Liver (tissue), 9 donors: ENCODE measurements around the gene ACSL3. TPM values are rescaled to one million over a fixed set of nuclear protein-coding genes. Genes with fewer than 3 reads are reported as not detected.

Source experiments
- DNase-seq: peaks from one replicate; pipeline ENCODE4 v3.0.0-alpha.2; 2017; ENCODE audit warnings: low spot score
- H3K27ac ChIP-seq, 2 donors: one replicate each; pipeline ENCODE4 v1.7.0; 2013; ENCODE audit warnings: inconsistent platforms in 2 of 2, low read length in 2 of 2, control low read depth in 1 of 2, low read depth in 1 of 2, mild to moderate bottlenecking in 1 of 2
- H3K27me3 ChIP-seq, 4 donors: one replicate each; pipeline versions ENCODE4 v1.6.1 to v1.7.0; 2013; ENCODE audit warnings: low read length in 3 of 4, inconsistent platforms in 1 of 4, mild to moderate bottlenecking in 1 of 4, moderate library complexity in 1 of 4; ENCODE audit not compliant: control insufficient read depth in 4 of 4, insufficient read depth in 4 of 4
- H3K36me3 ChIP-seq, 4 donors: one replicate each; pipeline versions ENCODE4 v1.6.1 to v1.7.0; 2013; ENCODE audit warnings: low read length in 3 of 4, mild to moderate bottlenecking in 3 of 4, low read depth in 1 of 4, moderate library complexity in 1 of 4; ENCODE audit not compliant: control insufficient read depth in 4 of 4, insufficient read depth in 3 of 4
- H3K4me1 ChIP-seq, 4 donors: one replicate each; pipeline versions ENCODE4 v1.6.1 to v1.7.0; 2013; ENCODE audit warnings: low read length in 3 of 4, mild to moderate bottlenecking in 3 of 4, moderate library complexity in 1 of 4; ENCODE audit not compliant: control insufficient read depth in 4 of 4, insufficient read depth in 4 of 4
- H3K4me3 ChIP-seq, 3 donors: one replicate each; pipeline versions ENCODE4 v1.6.1 to v1.7.0; 2013; ENCODE audit warnings: low read length in 3 of 3, control low read depth in 1 of 3, low read depth in 1 of 3, mild to moderate bottlenecking in 1 of 3
- H3K9ac ChIP-seq, 2 donors: one replicate each; pipeline ENCODE4 v1.7.0; 2013; ENCODE audit warnings: low read length in 2 of 2, mild to moderate bottlenecking in 2 of 2, moderate library complexity in 2 of 2, control low read depth in 1 of 2, low read depth in 1 of 2
- H3K9me3 ChIP-seq, 4 donors: one replicate each; pipeline versions ENCODE4 v1.6.1 to v1.7.0; 2013; ENCODE audit warnings: low read length in 3 of 4; ENCODE audit not compliant: control insufficient read depth in 4 of 4
- EGR1 ChIP-seq, 2 donors: IDR thresholded peaks; 2 replicates each; pipeline ENCODE4 v1.6.1; 2016 to 2018; ENCODE audit warnings: antibody characterized with exemption in 2 of 2, low read depth in 2 of 2
- FOXA2 ChIP-seq: IDR thresholded peaks from 2 replicates; pipeline ENCODE4 v1.6.1; 2016; ENCODE audit warnings: antibody characterized with exemption
- GABPA ChIP-seq, 2 donors: IDR thresholded peaks in 1 of 2; conservative IDR thresholded peaks in 1 of 2; 2 replicates each; pipeline ENCODE4 v1.6.1; 2016; ENCODE audit warnings: antibody characterized with exemption in 2 of 2, mild to moderate bottlenecking in 1 of 2, moderate library complexity in 1 of 2
- HNF4A ChIP-seq, 2 donors: conservative IDR thresholded peaks; 2 replicates each; pipeline ENCODE4 v1.6.1; 2016; ENCODE audit warnings: antibody characterized with exemption in 2 of 2, mild to moderate bottlenecking in 2 of 2
- HNF4G ChIP-seq: IDR thresholded peaks from 2 replicates; pipeline ENCODE4 v1.6.1; 2016; ENCODE audit warnings: antibody characterized with exemption
- JUND ChIP-seq, 2 donors: IDR thresholded peaks; 2 replicates each; pipeline ENCODE4 v1.6.1; 2016; ENCODE audit warnings: antibody characterized with exemption in 2 of 2
- NR2F2 ChIP-seq: IDR thresholded peaks from 2 replicates; pipeline ENCODE4 v1.6.1; 2016; ENCODE audit warnings: antibody characterized with exemption
- RXRA ChIP-seq, 2 donors: IDR thresholded peaks; 2 replicates each; pipeline ENCODE4 v1.6.1; 2017 to 2018; ENCODE audit warnings: antibody characterized with exemption in 2 of 2, mild to moderate bottlenecking in 1 of 2
- TAF1 ChIP-seq: conservative IDR thresholded peaks from 2 replicates; pipeline ENCODE4 v1.6.1; 2016; ENCODE audit warnings: antibody characterized with exemption, mild to moderate bottlenecking
- WGBS: extraction: QIAGEN DNeasy Blood & Tissue Kit; methylation state at CpG from one replicate; pipeline ENCODE4 v1.1.7; 2013; 5-methylcytosine and 5-hydroxymethylcytosine counted together
- polyA plus RNA-seq, 2 donors: library from polyadenylated mRNA; stranded (reverse) in 1 of 2; unstranded in 1 of 2; fragments of 200-250 nt in 1 of 2; fragments of >200 nt in 1 of 2; fragmentation: Nextera tagmentation in 1 of 2; extraction: Ambion mirVana in 1 of 2; gene quantifications; one replicate each; pipeline versions ENCODE4 v1.2.1 to v1.2.3, GENCODE V29; 2013 to 2015
- total RNA-seq, 2 donors: library from RNA; depleted of rRNA; stranded (reverse); fragments of >200 nt; gene quantifications; one replicate each; pipeline ENCODE4 v1.2.3, GENCODE V29; 2014
- TF ChIP-seq, protein P1 (sequence below): IDR thresholded peaks from 2 replicates; pipeline ENCODE4 v1.6.1; 2016; ENCODE audit warnings: antibody characterized with exemption, mild to moderate bottlenecking
- TF ChIP-seq, protein P2 (sequence below): IDR thresholded peaks from 2 replicates; pipeline ENCODE4 v1.6.1; 2016; ENCODE audit warnings: antibody characterized with exemption
- TF ChIP-seq, protein P3 (sequence below): fragments of 150-350 bp; IDR thresholded peaks from 2 replicates; pipeline ENCODE4 v1.5.1; 2017; ENCODE audit warnings: improper control_type of control experiment, low read depth, low read length; ENCODE audit not compliant: missing input control
- donor health status: healthy.
- donor health status: healthy.
- donor health status: healthy.
- donor health status: healthy.
- donor health status: healthy.

The ACSL3 gene
- total and polyA plus RNA-seq, 4 donors = 22.2 to 66.6 (median 43.3) TPM

DNA sequence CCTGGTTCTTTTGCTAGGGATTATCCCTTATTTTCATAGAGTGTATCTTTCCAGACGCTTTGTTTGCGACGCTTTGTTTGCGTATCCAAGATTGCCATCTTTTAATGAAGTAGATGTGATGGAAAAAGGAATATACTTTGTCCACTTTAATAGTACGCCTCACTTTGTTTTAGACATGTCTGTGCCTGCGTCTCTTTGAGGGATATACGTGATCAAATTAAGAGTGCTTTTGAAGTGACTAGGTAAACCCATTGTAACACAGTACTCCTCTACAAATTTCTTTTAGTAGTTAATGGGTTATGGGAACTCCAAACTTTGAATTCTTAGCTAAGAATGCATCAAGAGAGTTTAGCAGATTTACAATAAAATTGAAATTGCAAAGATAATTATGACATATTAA lies 27.9 kb downstream of the ACSL3 start:
- H3K4me3 ChIP-seq = no peak overlapping the region
- H3K4me1 ChIP-seq = peaks cover 6 to 33% (median 16%) of the 10 kb centered on the region in 4 donors
- TF ChIP-seq HNF4G (no peak), EGR1 (IDR thresholded peaks at IDR 0.05; ENCODE audit: low read depth in 2 of 2) (no peak), GABPA (IDR thresholded peaks at IDR 0.05 in 1 of 2, conservative IDR thresholded peaks at IDR 0.05 in 1 of 2) (no peak), FOXA2 (no peak), JUND (IDR thresholded peaks at IDR 0.05) (no peak), NR2F2 (no peak), TAF1 (no peak)
- TF ChIP-seq, protein P1, sequence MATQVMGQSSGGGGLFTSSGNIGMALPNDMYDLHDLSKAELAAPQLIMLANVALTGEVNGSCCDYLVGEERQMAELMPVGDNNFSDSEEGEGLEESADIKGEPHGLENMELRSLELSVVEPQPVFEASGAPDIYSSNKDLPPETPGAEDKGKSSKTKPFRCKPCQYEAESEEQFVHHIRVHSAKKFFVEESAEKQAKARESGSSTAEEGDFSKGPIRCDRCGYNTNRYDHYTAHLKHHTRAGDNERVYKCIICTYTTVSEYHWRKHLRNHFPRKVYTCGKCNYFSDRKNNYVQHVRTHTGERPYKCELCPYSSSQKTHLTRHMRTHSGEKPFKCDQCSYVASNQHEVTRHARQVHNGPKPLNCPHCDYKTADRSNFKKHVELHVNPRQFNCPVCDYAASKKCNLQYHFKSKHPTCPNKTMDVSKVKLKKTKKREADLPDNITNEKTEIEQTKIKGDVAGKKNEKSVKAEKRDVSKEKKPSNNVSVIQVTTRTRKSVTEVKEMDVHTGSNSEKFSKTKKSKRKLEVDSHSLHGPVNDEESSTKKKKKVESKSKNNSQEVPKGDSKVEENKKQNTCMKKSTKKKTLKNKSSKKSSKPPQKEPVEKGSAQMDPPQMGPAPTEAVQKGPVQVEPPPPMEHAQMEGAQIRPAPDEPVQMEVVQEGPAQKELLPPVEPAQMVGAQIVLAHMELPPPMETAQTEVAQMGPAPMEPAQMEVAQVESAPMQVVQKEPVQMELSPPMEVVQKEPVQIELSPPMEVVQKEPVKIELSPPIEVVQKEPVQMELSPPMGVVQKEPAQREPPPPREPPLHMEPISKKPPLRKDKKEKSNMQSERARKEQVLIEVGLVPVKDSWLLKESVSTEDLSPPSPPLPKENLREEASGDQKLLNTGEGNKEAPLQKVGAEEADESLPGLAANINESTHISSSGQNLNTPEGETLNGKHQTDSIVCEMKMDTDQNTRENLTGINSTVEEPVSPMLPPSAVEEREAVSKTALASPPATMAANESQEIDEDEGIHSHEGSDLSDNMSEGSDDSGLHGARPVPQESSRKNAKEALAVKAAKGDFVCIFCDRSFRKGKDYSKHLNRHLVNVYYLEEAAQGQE = no peak
- TF ChIP-seq, protein P2, sequence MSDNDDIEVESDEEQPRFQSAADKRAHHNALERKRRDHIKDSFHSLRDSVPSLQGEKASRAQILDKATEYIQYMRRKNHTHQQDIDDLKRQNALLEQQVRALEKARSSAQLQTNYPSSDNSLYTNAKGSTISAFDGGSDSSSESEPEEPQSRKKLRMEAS = no peak
- TF ChIP-seq, protein P3, sequence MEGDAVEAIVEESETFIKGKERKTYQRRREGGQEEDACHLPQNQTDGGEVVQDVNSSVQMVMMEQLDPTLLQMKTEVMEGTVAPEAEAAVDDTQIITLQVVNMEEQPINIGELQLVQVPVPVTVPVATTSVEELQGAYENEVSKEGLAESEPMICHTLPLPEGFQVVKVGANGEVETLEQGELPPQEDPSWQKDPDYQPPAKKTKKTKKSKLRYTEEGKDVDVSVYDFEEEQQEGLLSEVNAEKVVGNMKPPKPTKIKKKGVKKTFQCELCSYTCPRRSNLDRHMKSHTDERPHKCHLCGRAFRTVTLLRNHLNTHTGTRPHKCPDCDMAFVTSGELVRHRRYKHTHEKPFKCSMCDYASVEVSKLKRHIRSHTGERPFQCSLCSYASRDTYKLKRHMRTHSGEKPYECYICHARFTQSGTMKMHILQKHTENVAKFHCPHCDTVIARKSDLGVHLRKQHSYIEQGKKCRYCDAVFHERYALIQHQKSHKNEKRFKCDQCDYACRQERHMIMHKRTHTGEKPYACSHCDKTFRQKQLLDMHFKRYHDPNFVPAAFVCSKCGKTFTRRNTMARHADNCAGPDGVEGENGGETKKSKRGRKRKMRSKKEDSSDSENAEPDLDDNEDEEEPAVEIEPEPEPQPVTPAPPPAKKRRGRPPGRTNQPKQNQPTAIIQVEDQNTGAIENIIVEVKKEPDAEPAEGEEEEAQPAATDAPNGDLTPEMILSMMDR = no peak
- no peak overlapping the region for H3K9ac ChIP-seq
- WGBS = 97% methylated on average over 7 of the region's 7 CpGs
- no peaks in the 10 kb centered on the region for H3K27me3 ChIP-seq
- H3K27ac ChIP-seq = no peak overlapping the region
- no peak for DNase-seq
- H3K36me3 ChIP-seq = peaks cover 0 to 2% (median 0%) of the 10 kb centered on the region in 4 donors
- no peaks in the 10 kb centered on the region for H3K9me3 ChIP-seq

DNA sequence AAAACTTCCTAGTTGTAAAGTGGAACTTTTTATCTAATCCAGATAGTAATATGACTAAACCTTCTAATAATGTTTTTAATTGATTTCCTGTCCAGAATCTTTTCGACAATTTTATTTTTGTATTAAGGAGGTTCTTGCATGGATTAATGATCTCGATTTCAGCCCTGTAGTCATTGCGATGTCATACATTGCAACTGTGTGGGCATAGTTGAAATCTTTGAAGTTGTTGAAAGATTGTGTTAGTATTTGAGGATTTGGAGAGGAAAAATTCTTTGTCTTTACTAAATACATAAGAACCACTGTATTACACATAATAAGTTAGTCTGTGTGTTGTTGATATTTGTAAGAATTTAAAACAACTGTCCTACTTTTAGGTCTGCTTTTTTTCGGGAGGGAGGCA lies 31.1 kb downstream of the ACSL3 start:
- Histone ChIP-seq H3K9ac (no peak overlapping the region), H3K4me3 (no peak overlapping the region), H3K4me1 (peaks cover 0 to 13% (median under 1%) of the 10 kb centered on the region in 4 donors), H3K9me3 (no peaks in the 10 kb centered on the region), H3K36me3 (peaks cover 0 to 2% (median 0%) of the 10 kb centered on the region in 4 donors), H3K27ac (peak overlapping the region; percentile 29 to 50), H3K27me3 (no peaks in the 10 kb centered on the region)
- DNase-seq = no peak
- WGBS = 71% methylated on average over 4 of the region's 4 CpGs
- TF ChIP-seq RXRA (IDR thresholded peaks at IDR 0.05) = no peak
- TF ChIP-seq HNF4A (conservative IDR thresholded peaks at IDR 0.05) = no peak
- no peak for TF ChIP-seq FOXA2
- no peak for TF ChIP-seq GABPA (IDR thresholded peaks at IDR 0.05 in 1 of 2, conservative IDR thresholded peaks at IDR 0.05 in 1 of 2)
- TF ChIP-seq, protein P3 = no peak
- no peak for TF ChIP-seq HNF4G
